Mesenchymal stem cell (in vitro differentiated cells and primary cell): ENCODE results near the gene FRMPD4.

Experiments used
- DNase-seq: peaks from one replicate; pipeline ENCODE4 v3.0.0-alpha.2; 2013
- H2AFZ ChIP-seq: one replicate; pipeline ENCODE4 v1.6.1; 2013; ENCODE audit warnings: low read depth, mild to moderate bottlenecking, control low read depth, inconsistent platforms, low read length, moderate library complexity
- H2AK5ac ChIP-seq: 2 replicates; pipeline ENCODE4 v1.6.1; 2013; ENCODE audit warnings: low read length, moderate library complexity, mild to moderate bottlenecking, inconsistent platforms; ENCODE audit not compliant: severe bottlenecking
- H2BK120ac ChIP-seq: one replicate; pipeline ENCODE4 v1.6.1; 2013; ENCODE audit warnings: low read depth, mild to moderate bottlenecking, inconsistent platforms, low read length, moderate library complexity
- H2BK12ac ChIP-seq, 2 experiments: one replicate each; pipeline ENCODE4 v1.6.1; 2013; ENCODE audit warnings: inconsistent platforms in 2 of 2, low read length in 2 of 2, mild to moderate bottlenecking in 2 of 2, moderate library complexity in 2 of 2, control low read depth in 1 of 2
- H2BK15ac ChIP-seq: one replicate; pipeline ENCODE4 v1.6.1; 2013; ENCODE audit warnings: mild to moderate bottlenecking, low read depth, inconsistent platforms; ENCODE audit not compliant: poor library complexity, severe bottlenecking
- H2BK5ac ChIP-seq: 2 replicates; pipeline ENCODE4 v1.6.1; 2013; ENCODE audit warnings: low read depth, mild to moderate bottlenecking, low read length, control low read depth, inconsistent platforms; ENCODE audit not compliant: poor library complexity, severe bottlenecking
- H3K14ac ChIP-seq, 2 experiments: one replicate each; pipeline ENCODE4 v1.6.1; 2013; ENCODE audit warnings: inconsistent platforms in 2 of 2, low read length in 2 of 2, control low read depth in 1 of 2, mild to moderate bottlenecking in 1 of 2, moderate library complexity in 1 of 2
- H3K18ac ChIP-seq, 2 experiments: one replicate each; pipeline ENCODE4 v1.6.1; 2013; ENCODE audit warnings: inconsistent platforms in 2 of 2, low read length in 2 of 2, control low read depth in 1 of 2, low read depth in 1 of 2, mild to moderate bottlenecking in 1 of 2
- H3K23ac ChIP-seq, 2 experiments: one replicate each; pipeline ENCODE4 v1.6.1; 2013; ENCODE audit warnings: inconsistent platforms in 2 of 2, low read length in 2 of 2, mild to moderate bottlenecking in 2 of 2, moderate library complexity in 2 of 2, control low read depth in 1 of 2
- H3K27ac ChIP-seq: 2 replicates; pipeline ENCODE4 v1.5.1; 2013; ENCODE audit warnings: mild to moderate bottlenecking, moderate library complexity, low read length, control low read depth, inconsistent platforms; ENCODE audit not compliant: poor library complexity, severe bottlenecking
- H3K27me3 ChIP-seq, 2 experiments: 2 replicates each; pipeline versions ENCODE4 v1.6.1 to v1.7.0; 2013; ENCODE audit warnings: low read length in 2 of 2, mild to moderate bottlenecking in 2 of 2, moderate library complexity in 2 of 2, control low read depth in 1 of 2, inconsistent platforms in 1 of 2; ENCODE audit not compliant: control insufficient read depth in 1 of 2, insufficient read depth in 1 of 2
- H3K36me3 ChIP-seq, 2 experiments: 2 replicates each; pipeline versions ENCODE4 v1.6.1 to v1.7.0; 2013; ENCODE audit warnings: low read length in 2 of 2, control low read depth in 1 of 2, inconsistent platforms in 1 of 2, low read depth in 1 of 2, mild to moderate bottlenecking in 1 of 2; ENCODE audit not compliant: insufficient read depth in 2 of 2, control insufficient read depth in 1 of 2
- H3K4ac ChIP-seq, 2 experiments: one replicate each; pipeline ENCODE4 v1.6.1; 2013; ENCODE audit warnings: inconsistent platforms in 2 of 2, low read length in 2 of 2, mild to moderate bottlenecking in 2 of 2, moderate library complexity in 2 of 2, control low read depth in 1 of 2, low read depth in 1 of 2
- H3K4me1 ChIP-seq: 2 replicates; pipeline ENCODE4 v1.6.1; 2013; ENCODE audit warnings: low read depth, low read length, control low read depth; ENCODE audit not compliant: control insufficient read depth, insufficient read depth
- H3K4me2 ChIP-seq: 2 replicates; pipeline ENCODE4 v1.6.1; 2013; ENCODE audit warnings: low read length, mild to moderate bottlenecking, inconsistent platforms; ENCODE audit not compliant: poor library complexity, severe bottlenecking
- H3K4me3 ChIP-seq, 2 experiments: 2 replicates each; pipeline versions ENCODE4 v1.5.1 to v1.7.0; 2013; ENCODE audit warnings: low read length in 2 of 2, mild to moderate bottlenecking in 2 of 2, control low read depth in 1 of 2, low read depth in 1 of 2; ENCODE audit not compliant: insufficient read depth in 1 of 2
- H3K79me1 ChIP-seq: replicated peaks from 2 replicates; pipeline ENCODE4 v1.6.1; 2013; ENCODE audit warnings: mild to moderate bottlenecking, control low read depth, low read length, inconsistent platforms; ENCODE audit not compliant: poor library complexity, severe bottlenecking
- H3K9ac ChIP-seq: 2 replicates; pipeline ENCODE4 v1.7.0; 2013; ENCODE audit warnings: mild to moderate bottlenecking, low read length, moderate library complexity
- H3K9me3 ChIP-seq: 2 replicates; pipeline ENCODE4 v1.7.0; 2013; ENCODE audit warnings: mild to moderate bottlenecking, low read length; ENCODE audit not compliant: control insufficient read depth
- H4K8ac ChIP-seq: one replicate; pipeline ENCODE4 v1.6.1; 2013; ENCODE audit warnings: inconsistent platforms, mild to moderate bottlenecking, low read length, moderate library complexity
- H4K91ac ChIP-seq: one replicate; pipeline ENCODE4 v1.6.1; 2013; ENCODE audit warnings: mild to moderate bottlenecking, low read length, inconsistent platforms
- WGBS: methylation state at CpG from one replicate; pipeline ENCODE4 v1.1.7; 2013; ENCODE audit warnings: mixed read lengths; 5-methylcytosine and 5-hydroxymethylcytosine counted together

The FRMPD4 gene

GRCh38 chrX:12206413-12206812 is 68.1 kb downstream of the FRMPD4 start:
- Histone ChIP-seq H2BK15ac (no peak overlapping the region), H3K4me2 (no peak overlapping the region), H3K4ac (no peak overlapping the region)

GRCh38 chrX:12210196-12210815 is 72.0 kb downstream of the FRMPD4 start:
- no peak overlapping the region for H2BK12ac ChIP-seq
- H3K9me3 ChIP-seq: no peaks in the 10 kb centered on the region
- H4K91ac ChIP-seq: no peak overlapping the region
- peak overlapping the region in 1 of 2 experiments; percentile 66 for H3K4me3 ChIP-seq
- no peak overlapping the region for H2AK5ac ChIP-seq
- no peak overlapping the region for H3K14ac ChIP-seq
- H2AFZ ChIP-seq: no peak overlapping the region
- H3K27ac ChIP-seq: peak overlapping the region; percentile 40
- H3K79me1 ChIP-seq: no peaks in the 10 kb centered on the region
- no peak overlapping the region for H3K4me2 ChIP-seq
- no peak overlapping the region for H2BK120ac ChIP-seq
- H3K9ac ChIP-seq: peak overlapping the region; percentile 87
- H3K27me3 ChIP-seq: no peaks in the 10 kb centered on the region
- no peak overlapping the region for H3K23ac ChIP-seq
- H2BK5ac ChIP-seq: no peak overlapping the region
- peak; percentile 32 for DNase-seq
- H4K8ac ChIP-seq: no peak overlapping the region
- no peak overlapping the region for H3K18ac ChIP-seq
- WGBS: 100% methylated on average over 1 of the region's 4 CpGs
- H3K4me1 ChIP-seq: peaks cover 2% of the 10 kb centered on the region
- H3K4ac ChIP-seq: no peak overlapping the region
- H2BK15ac ChIP-seq: no peak overlapping the region
- no peaks in the 10 kb centered on the region for H3K36me3 ChIP-seq

More at GRCh38 chrX:12206413-12206812, 68.1 kb downstream of the FRMPD4 start:
- Histone ChIP-seq H2BK120ac (no peak overlapping the region), H3K9me3 (no peaks in the 10 kb centered on the region), H2BK12ac (no peak overlapping the region), H3K14ac (no peak overlapping the region), H3K27ac (no peak overlapping the region), H4K8ac (no peak overlapping the region), H3K18ac (no peak overlapping the region), H4K91ac (no peak overlapping the region), H3K4me1 (peaks cover 2% of the 10 kb centered on the region), H2AK5ac (no peak overlapping the region), H3K4me3 (no peak overlapping the region), H2AFZ (no peak overlapping the region), H3K9ac (no peak overlapping the region), H3K79me1 (no peaks in the 10 kb centered on the region), H3K36me3 (no peaks in the 10 kb centered on the region), H3K27me3 (no peaks in the 10 kb centered on the region), H3K23ac (no peak overlapping the region), H2BK5ac (no peak overlapping the region)
- DNase-seq: no peak
- 55% methylated on average over 1 of the region's 1 CpG for WGBS

DNA sequence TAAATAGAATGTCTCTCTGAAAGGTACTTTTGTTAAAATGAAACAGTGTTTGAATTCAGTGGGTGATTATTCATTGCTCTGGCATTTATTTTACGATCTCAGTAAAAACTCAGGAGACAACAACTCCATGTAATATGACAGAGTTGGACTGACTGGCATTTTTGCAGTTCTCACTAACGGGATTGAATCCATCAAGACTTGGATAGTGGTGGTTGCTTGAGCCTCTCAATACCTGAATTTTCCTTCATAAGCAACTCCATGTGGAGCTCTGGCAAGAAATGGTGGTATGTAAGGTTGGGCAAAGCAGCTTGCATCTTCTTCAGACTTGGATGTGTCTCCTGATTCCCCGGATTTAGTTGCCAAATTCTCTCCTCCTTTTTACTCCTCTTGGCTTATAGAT is 72.7 kb downstream of the FRMPD4 start:
- WGBS: no CpG with 5 or more reads among the region's 3 CpGs
- no peaks in the 10 kb centered on the region for H3K36me3 ChIP-seq
- peak overlapping the region; percentile 87 for H3K9ac ChIP-seq
- no peaks in the 10 kb centered on the region for H3K27me3 ChIP-seq
- peaks cover 2% of the 10 kb centered on the region for H3K4me1 ChIP-seq
- H3K18ac ChIP-seq: no peak overlapping the region
- H2BK120ac ChIP-seq: no peak overlapping the region
- H3K9me3 ChIP-seq: no peaks in the 10 kb centered on the region
- no peak overlapping the region for H3K14ac ChIP-seq
- H3K4me2 ChIP-seq: no peak overlapping the region
- no peak overlapping the region for H3K23ac ChIP-seq
- no peak overlapping the region for H2BK12ac ChIP-seq
- no peak overlapping the region for H4K91ac ChIP-seq
- H3K4me3 ChIP-seq: peak overlapping the region in 1 of 2 experiments; percentile 66
- DNase-seq: peak; percentile 6
- no peaks in the 10 kb centered on the region for H3K79me1 ChIP-seq
- H3K27ac ChIP-seq: peak overlapping the region; percentile 26
- H2BK15ac ChIP-seq: no peak overlapping the region
- H2AFZ ChIP-seq: no peak overlapping the region
- H3K4ac ChIP-seq: no peak overlapping the region
- no peak overlapping the region for H2BK5ac ChIP-seq
- no peak overlapping the region for H4K8ac ChIP-seq
- no peak overlapping the region for H2AK5ac ChIP-seq

DNA sequence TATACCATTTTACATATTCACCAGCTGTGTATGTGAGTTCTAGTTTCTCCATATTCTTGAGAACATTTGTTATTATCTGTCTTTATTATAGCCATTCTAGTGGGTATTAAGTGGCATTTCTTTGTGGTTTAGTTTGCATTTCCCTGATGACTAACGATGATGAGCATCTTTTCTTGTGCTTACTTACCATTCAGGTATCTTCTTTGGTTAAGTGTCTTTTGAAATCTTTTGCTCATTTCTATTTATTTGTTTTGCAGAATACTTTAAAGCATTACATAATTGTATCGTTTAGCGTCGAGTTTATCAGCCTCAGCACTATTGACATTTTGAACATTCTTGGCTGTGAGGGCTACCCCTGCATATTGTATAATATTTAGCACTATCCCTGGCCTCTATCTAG is 85.4 kb downstream of the FRMPD4 start:
- no peak overlapping the region for H3K9ac ChIP-seq
- H2BK15ac ChIP-seq: no peak overlapping the region
- H2BK120ac ChIP-seq: no peak overlapping the region
- H3K14ac ChIP-seq: no peak overlapping the region
- peak; percentile 13 for DNase-seq
- H2AK5ac ChIP-seq: no peak overlapping the region
- 52% methylated on average over 3 of the region's 4 CpGs for WGBS
- H3K36me3 ChIP-seq: no peaks in the 10 kb centered on the region
- H3K9me3 ChIP-seq: peaks cover 4% of the 10 kb centered on the region
- no peaks in the 10 kb centered on the region for H3K4me1 ChIP-seq
- H3K4me2 ChIP-seq: no peak overlapping the region
- H2BK5ac ChIP-seq: no peak overlapping the region
- no peaks in the 10 kb centered on the region for H3K27me3 ChIP-seq
- no peak overlapping the region for H3K27ac ChIP-seq
- no peak overlapping the region for H4K8ac ChIP-seq
- no peak overlapping the region for H2AFZ ChIP-seq
- no peak overlapping the region for H4K91ac ChIP-seq
- H3K4me3 ChIP-seq: no peak overlapping the region
- H3K23ac ChIP-seq: no peak overlapping the region
- H2BK12ac ChIP-seq: no peak overlapping the region
- H3K79me1 ChIP-seq: no peaks in the 10 kb centered on the region
- no peak overlapping the region for H3K18ac ChIP-seq
- H3K4ac ChIP-seq: no peak overlapping the region
